GM18951 (cell line): ENCODE data around the gene REX1BD.

Experiments used
- POLR2A ChIP-seq: IDR thresholded peaks from 4 replicates; pipeline ENCODE4 v1.6.1; 2011; ENCODE audit warnings: mild to moderate bottlenecking; ENCODE audit not compliant: insufficient read length, insufficient read depth; ENCODE audit errors: extremely low read depth
- in situ Hi-C: fragments of 300-500 bp; cut with MboI; formaldehyde crosslinking; loops from one replicate; pipeline ENCODE4 v1.12.0; 2022; ENCODE audit warnings: low sequenced_read_pairs, mixed read lengths, inconsistent platforms; ENCODE audit not compliant: unreplicated experiment

Gene REX1BD

DNA sequence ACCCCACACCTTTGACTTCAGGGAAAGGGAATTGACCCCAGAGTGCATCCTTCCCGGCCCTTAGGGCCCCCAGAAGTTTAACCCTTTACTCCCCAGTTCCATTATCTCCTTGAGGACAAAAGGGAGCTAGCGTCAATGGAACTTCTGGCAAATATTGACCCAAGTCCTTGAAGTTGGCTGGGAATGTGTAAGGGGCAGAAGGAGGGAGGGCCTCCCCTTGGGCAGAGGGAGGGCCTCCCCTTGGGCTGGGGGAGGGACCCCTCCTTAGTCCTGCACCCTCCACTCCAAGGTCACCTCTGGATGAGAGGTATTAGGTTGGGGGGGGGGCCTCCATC is 21.1 kb downstream of the REX1BD start:
- in situ Hi-C loops = no loop called here
- TF ChIP-seq POLR2A = no peak

DNA sequence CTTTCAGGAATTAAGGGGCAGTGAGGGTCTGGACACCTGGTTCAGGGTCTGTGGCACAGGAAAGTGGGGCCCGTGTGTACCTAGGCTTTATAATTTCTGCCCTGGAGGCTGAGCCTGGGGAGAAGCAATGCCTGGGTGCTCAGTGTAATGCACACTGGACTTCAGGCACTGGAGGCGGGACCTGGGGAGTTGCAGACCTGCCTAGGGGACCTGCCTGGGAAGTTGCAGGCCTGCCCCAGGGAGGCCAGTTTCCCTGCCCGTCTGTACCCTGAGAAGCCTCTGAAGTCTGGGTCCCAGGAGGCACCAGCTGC is 21.6 kb downstream of the REX1BD start:
- in situ Hi-C loops = no loop called here
- no peak for TF ChIP-seq POLR2A

DNA sequence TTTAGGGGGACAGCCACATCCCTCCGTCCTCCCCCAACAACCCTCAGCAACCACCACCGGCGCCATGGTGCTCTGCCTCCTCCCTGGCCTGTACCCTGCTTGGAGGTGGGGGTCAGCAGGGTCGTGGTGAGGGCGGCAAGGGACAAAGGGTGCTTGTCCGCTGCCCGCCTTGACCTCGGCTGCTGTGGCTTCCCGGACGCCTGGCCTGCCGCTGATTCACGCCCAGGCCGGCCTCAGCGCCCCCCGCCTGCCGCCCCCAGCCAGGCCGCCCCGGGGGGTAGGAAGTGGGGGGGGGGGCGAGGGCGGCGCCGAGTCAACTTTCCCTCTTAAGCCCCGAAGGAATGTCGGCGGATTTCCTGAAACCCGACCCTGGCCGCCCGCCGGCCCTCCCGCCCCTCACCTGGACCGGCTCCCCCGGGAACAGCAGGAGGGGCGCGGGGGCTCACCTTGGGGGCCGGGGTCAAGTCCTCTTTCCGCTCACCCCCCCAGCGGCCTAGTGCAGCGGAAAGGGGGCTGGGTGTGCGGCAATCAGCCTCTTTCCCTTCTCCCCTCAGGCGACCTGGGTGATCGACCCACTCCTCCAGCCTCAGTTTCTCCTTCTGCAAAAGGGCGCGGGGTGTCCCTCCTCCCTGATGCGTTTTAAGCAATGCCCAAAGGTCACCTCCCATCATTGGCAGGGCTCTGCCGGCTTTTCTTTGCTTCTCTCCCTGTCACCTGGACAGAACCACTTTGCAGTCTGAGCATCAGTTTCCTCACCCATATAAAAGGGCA is 22.1 kb downstream of the REX1BD start:
- TF ChIP-seq POLR2A = no peak
- in situ Hi-C loops = no loop called here

DNA sequence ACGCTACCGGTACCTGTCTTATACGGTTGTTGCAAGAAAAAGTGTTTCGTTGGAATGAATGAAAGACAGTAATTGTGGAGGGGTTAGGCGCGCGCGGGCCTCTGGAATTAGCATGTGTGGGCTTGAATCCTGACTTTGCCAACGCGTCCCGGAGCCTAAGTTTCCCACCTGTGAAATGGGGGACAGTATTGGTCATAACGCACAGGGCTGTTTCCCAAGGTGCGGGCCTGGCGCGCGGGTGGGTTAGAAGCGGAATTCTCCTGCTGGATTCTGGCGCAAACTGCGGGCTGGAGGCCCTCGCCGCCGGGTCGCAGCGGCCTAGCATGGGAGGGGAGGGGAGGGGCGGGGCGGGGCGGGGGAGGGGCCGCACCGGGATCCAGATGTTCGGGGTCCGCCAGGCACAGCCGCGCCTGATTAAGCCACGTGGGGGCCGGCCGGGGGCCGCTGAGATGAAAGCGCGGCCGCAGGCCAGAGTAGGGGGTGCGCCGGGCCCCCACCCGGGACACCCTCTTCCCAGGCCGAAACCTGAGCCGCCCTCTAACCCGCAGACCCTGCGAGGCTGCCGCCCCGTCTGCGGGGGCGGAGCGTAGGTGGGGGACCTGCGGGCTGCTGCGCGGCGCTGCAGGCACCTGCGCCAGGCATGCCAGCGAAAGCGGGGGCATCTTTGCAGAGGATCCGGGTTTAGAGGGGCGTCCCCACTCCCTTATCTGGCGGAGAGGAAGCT is 22.9 kb downstream of the REX1BD start:
- no peak for TF ChIP-seq POLR2A
- in situ Hi-C loops = no loop called here

DNA sequence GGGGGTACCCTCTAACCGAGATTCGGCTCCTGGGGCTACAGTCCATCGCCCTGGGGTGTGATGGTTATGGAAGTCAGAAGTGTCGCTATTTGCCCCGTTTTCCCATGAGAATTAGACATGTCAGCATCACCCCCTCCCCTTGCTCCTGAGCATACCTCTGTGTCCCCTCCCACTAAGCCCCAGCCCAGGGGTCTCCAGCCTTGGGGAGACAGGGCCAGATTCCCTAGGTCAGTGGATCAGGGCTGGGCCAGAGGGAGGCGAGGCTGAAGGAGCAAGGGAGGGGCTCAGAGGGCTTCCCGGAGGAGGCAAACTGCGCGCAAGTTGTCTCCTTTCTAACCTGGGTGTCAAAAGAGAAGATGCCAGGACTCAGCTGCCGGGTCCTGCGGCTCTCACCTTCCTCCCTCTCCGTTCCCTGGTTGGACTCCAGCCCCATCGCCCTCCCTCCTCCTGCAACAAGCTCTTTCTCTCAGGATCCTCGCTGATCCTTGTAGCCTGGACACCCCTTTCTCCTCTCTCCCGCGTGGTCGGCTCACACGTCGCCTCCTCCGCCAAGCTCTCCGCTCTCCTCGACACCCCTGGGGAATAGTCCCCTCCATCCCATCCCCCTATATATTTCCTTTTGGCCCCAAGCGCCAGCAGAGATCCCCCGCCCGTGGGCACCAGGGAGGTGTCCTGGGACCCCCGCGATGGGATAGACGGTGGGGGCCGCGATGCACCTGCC is 23.6 kb downstream of the REX1BD start:
- in situ Hi-C loops = no loop called here

DNA sequence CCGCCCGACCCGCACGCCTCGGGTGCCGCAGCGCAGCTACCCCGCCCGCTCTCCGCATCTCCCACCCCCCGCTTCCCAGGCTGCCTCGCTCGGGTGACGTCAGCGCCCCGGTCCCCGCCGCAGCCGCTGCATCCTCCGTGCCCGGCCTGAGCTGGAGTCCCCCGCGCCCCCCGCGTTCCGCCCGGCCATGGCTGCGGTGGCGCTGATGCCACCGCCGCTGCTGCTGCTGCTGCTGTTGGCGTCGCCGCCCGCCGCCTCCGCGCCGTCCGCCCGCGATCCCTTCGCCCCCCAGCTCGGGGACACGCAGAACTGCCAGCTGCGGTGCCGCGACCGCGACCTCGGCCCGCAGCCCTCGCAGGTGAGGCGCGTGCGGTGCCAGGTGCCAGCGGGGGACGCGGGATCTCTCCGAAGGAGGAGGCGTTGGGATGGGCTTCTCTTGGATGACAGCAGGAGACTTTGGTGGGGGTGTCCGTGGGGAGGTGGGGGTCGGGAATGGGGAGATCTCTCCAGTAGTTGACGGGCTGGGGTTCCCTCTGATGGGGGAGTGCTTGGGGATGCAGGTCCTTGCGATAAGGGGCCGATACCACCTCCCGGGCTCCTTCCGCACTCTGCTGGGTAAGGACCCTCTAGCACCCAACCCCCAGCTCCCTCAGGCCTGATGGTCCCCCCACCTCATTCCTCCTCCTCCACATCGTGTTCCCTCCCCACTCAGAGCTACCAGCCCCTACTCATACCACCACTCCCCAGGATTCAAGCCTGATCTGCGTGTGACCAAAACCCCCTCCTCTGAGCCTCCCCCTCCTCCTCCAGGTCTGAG is 24.4 kb downstream of the REX1BD start, which contains the start of gene TMEM59L:
TMEM59L (plus strand) TSS at position 99 of the 817 bp plus-strand sequence; CDS start at position 188, 89 bp downstream.
- no peak for TF ChIP-seq POLR2A
- in situ Hi-C loops = no loop called here

More for the DNA sequence above, 23.6 kb downstream of the REX1BD start:
- TF ChIP-seq POLR2A = no peak

DNA sequence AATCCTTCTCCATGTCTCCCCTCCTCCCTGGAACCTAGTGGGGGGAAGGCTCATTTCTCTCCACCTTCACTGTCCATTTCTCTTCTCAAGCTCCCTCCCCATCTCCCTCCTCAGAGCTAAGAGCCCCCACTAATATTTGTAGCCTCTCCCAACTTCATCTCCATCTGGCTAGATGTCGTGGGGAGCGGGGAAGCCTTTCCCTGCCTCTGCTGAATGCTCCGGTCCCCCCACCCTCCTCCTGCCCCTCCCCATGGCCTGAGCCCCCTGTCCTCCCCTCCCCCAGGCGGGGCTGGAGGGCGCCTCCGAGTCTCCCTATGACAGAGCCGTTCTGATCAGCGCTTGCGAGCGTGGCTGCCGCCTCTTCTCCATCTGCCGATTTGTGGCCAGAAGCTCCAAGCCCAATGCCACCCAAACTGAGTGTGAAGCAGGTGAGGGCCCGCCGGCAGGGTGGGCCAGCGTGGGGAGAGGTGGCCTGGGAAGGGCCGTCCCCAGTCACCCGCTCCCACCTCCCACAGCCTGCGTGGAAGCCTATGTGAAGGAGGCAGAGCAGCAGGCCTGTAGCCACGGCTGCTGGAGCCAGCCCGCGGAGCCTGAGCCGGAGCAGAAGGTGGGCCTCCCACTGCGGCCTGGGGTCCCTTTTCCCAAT is 25.1 kb downstream of the REX1BD start:
- TF ChIP-seq POLR2A = no peak
- in situ Hi-C loops = no loop called here

DNA sequence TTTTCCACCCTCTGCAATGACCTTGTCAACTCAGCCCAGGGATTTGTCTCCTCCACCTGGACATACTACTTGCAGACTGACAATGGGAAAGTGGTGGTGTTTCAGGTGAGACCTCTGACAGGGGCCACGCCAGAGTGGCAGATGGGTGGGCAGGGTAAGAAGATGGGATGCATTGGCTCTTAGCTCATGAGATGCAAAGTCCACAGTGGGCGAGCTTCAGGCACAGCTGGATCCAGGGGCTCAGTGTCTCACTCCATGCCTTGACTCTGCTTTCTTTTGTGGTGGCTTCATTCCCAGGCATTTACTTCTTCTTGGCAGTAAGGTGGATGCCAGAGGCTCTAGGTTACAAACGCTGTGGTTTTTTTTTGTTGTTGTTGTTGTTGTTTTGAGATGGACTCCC is 27.4 kb downstream of the REX1BD start:
- in situ Hi-C loops = no loop called here
- TF ChIP-seq POLR2A = no peak

DNA sequence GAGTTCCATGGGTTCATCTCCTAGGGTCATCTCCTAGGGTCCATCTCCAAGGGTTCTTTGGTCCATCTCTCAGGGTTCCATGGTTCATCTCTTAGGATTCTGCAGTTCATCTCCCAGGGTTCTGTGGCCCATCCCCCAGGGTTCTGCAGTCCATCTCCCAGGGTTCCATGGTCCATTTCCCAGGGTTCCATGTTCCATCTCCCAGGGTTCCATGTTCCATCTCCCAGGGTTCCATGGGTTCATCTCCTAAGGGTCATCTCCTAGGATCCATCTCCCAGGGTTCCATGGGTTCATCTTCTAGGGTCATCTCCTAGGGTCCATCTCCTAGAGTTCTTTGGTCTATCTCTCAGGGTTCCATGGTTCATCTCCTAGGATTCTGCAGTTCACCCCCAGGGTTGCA is 29.0 kb downstream of the REX1BD start:
- in situ Hi-C loops = no loop called here
- TF ChIP-seq POLR2A = no peak

DNA sequence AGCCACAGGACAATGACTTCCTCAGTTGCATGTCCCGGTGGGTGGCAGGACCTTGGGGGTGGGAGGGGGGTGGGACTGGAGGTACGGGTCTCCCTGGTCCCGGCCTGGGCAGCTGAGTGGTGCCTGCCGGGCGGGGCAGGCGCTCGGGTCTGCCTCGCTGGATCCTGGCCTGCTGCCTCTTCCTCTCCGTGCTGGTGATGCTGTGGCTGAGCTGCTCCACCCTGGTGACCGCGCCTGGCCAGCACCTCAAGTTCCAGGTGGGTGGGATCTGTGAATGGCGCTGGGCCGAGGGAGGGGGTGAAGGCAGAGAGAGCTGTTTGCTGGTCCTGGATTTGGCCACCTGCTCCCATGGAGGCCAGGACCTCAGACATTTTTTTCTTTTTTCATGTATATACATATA is 29.6 kb downstream of the REX1BD start:
- in situ Hi-C loops = no loop called here
- TF ChIP-seq POLR2A = no peak

DNA sequence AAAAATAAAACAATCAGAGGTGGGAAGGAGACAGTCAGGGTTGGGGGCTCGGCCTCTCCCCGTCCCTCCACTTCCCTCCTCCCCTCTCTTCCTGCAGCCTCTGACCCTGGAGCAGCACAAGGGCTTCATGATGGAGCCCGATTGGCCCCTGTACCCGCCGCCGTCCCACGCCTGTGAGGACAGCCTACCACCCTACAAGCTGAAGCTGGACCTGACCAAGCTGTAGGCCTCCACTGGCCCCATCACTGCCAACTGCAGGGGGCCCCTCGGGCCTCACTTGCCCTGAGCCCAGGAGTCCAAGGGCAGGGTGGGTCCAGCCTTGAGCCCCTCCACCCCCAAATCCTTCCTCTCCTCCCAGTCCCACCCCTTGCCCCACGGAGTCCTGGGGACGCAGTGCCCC is 31.7 kb downstream of the REX1BD start:
- in situ Hi-C loops = no loop called here
- TF ChIP-seq POLR2A = no peak

DNA sequence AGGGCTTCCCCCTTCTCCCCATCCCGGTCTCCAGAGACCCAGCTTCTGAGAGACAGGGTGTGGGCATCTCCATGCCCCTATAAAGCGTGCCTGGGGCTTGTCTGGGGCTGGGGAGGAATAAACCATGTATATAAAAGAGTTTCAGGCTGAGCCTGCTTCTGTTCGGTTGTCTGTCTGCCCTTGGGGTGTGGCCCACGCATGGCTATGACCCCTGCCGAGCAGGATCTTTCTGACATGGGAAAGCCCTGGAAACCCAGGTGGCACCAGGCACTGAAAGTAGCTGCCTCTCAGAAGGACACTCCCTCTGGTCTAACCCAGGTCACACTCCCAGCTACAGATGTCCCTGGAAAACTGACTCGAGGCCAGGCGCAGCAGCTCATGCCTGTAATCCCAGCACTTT is 32.3 kb downstream of the REX1BD start:
- in situ Hi-C loops = no loop called here
- no peak for TF ChIP-seq POLR2A
